Kidney (tissue), 14 donors: ENCODE measurements around the gene ZNF335. TPM values are rescaled to one million over a fixed set of nuclear protein-coding genes. Genes with fewer than 3 reads are reported as not detected.

Experiments used
- DNase-seq, 5 donors: peaks; one replicate each; pipeline ENCODE4 v3.0.0-alpha.2; 2013 to 2020
- FAIRE-seq: peaks from 2 replicates; lab custom pipeline; 2012; peaks lifted over from hg19 to GRCh38; lab: Jason Lieb, UNC
- H3K27ac ChIP-seq, 2 donors: one replicate each; pipeline ENCODE4 v1.7.0; 2013; ENCODE audit warnings: low read depth in 2 of 2, low read length in 2 of 2, inconsistent platforms in 1 of 2
- H3K27me3 ChIP-seq: one replicate; pipeline ENCODE4 v1.7.1; 2013; ENCODE audit warnings: low read length, inconsistent platforms; ENCODE audit not compliant: control insufficient read depth, insufficient read depth
- H3K36me3 ChIP-seq, 3 donors: one replicate each; pipeline versions ENCODE4 v1.7.0 to v1.7.1; 2013; ENCODE audit warnings: low read length in 3 of 3, control low read depth in 1 of 3, inconsistent platforms in 1 of 3; ENCODE audit not compliant: insufficient read depth in 3 of 3, control insufficient read depth in 2 of 3
- H3K4me1 ChIP-seq, 3 donors: one replicate each; pipeline versions ENCODE4 v1.7.0 to v1.7.1; 2013; ENCODE audit warnings: low read length in 3 of 3, inconsistent platforms in 1 of 3, low read depth in 1 of 3; ENCODE audit not compliant: control insufficient read depth in 2 of 3, insufficient read depth in 2 of 3
- H3K4me3 ChIP-seq, 3 donors: one replicate each; pipeline versions ENCODE4 v1.7.0 to v1.8.1; 2013; ENCODE audit warnings: low read length in 3 of 3, control low read depth in 1 of 3, inconsistent platforms in 1 of 3
- H3K9ac ChIP-seq, 3 donors: one replicate each; pipeline versions ENCODE4 v1.7.0 to v1.7.1; 2013; ENCODE audit warnings: low read length in 3 of 3, control low read depth in 1 of 3, inconsistent platforms in 1 of 3
- H3K9me3 ChIP-seq, 3 donors: one replicate each; pipeline versions ENCODE4 v1.7.0 to v1.7.1; 2013; ENCODE audit warnings: low read length in 3 of 3, control low read depth in 1 of 3, inconsistent platforms in 1 of 3; ENCODE audit not compliant: control insufficient read depth in 2 of 3, insufficient read depth in 1 of 3
- CTCF ChIP-seq: IDR thresholded peaks from 3 replicates; pipeline ENCODE4 v1.5.1; 2012; ENCODE audit warnings: mild to moderate bottlenecking, moderate library complexity, borderline replicate concordance; ENCODE audit not compliant: insufficient read depth; ENCODE audit errors: extremely low read depth
- intact Hi-C: fragments of 100-400 bp; cut with DNase I; formaldehyde crosslinking; loops from one replicate; pipeline ENCODE4 v1.11.1; 2022
- polyA plus RNA-seq: library from polyadenylated mRNA; stranded (reverse); fragments of 350-450 nt; fragmentation: Illumina TruSeq; extraction: RNeasy Lipid Tissue Mini Kit (QIAGEN cat#74804); gene quantifications from one replicate; pipeline ENCODE4 v1.2.3, GENCODE V29; 2014; ENCODE audit warnings: low read depth, low replicate concordance; ENCODE audit not compliant: insufficient read depth
- total RNA-seq: library from RNA; stranded (reverse); fragmentation: NEBNext Ultra II Directional; extraction: Animal tissue kit (Norgen Biotek cat#: 25700); gene quantifications from one replicate; pipeline ENCODE4 v1.2.1, GENCODE V29; 2021
- donor health status: control.
- donor health status: control.
- donor health status: control.
- donor health status: control.
- donor health status: control.
- donor health status: DM: yes; HTN: yes; CAD: no.
- donor health status: Normal renal cell carcinoma (clear cell type).

The ZNF335 gene
- total and polyA plus RNA-seq, 2 donors from 2014 or later = 5.7 to 22.3 TPM

GRCh38 chr20:45899046-45899835, 72.8 kb downstream of the ZNF335 start:
- H3K27me3 ChIP-seq = no peaks in the 10 kb centered on the region
- intact Hi-C loops = no loop called here
- FAIRE-seq (no peak), DNase-seq (peak in 1 of 5 donors; percentile 44)
- no peak overlapping the region for H3K27ac ChIP-seq
- no peaks in the 10 kb centered on the region for H3K4me1 ChIP-seq
- no peaks in the 10 kb centered on the region for H3K9me3 ChIP-seq
- H3K4me3 ChIP-seq = no peak overlapping the region
- H3K9ac ChIP-seq = no peak overlapping the region
- TF ChIP-seq CTCF = no peak
- H3K36me3 ChIP-seq = peaks cover 5 to 22% (median 18%) of the 10 kb centered on the region in 3 donors

Other genes with a start within 250 kb of the ZNF335 start
- gene SPINT4, start 249.9 kb downstream of the ZNF335 start, total RNA-seq = not detected
- gene SPINT4, start 249.9 kb downstream of the ZNF335 start, polyA plus RNA-seq = not detected
- 1.2 TPM for gene WFDC3, start 180.3 kb downstream of the ZNF335 start, total RNA-seq
- 7.7 TPM for gene WFDC3, start 180.3 kb downstream of the ZNF335 start, polyA plus RNA-seq
- gene DNTTIP1, start 180.2 kb downstream of the ZNF335 start, total RNA-seq = 26.4 TPM
- gene DNTTIP1, start 180.2 kb downstream of the ZNF335 start, polyA plus RNA-seq = 34.7 TPM
- 2.4 TPM for gene UBE2C, start 159.6 kb downstream of the ZNF335 start, total RNA-seq
- 2.0 TPM for gene UBE2C, start 159.6 kb downstream of the ZNF335 start, polyA plus RNA-seq
- not detected for gene TNNC2, start 144.9 kb downstream of the ZNF335 start, total RNA-seq
- gene TNNC2, start 144.9 kb downstream of the ZNF335 start, polyA plus RNA-seq = 1.9 TPM
- 23.2 TPM for gene SNX21, start 138.4 kb downstream of the ZNF335 start, total RNA-seq
- 35.6 TPM for gene SNX21, start 138.4 kb downstream of the ZNF335 start, polyA plus RNA-seq
- gene ACOT8, start 114.8 kb downstream of the ZNF335 start, total RNA-seq = 22.1 TPM
- gene ACOT8, start 114.8 kb downstream of the ZNF335 start, polyA plus RNA-seq = 71.0 TPM
- 3.2 TPM for gene ZSWIM3, start 114.6 kb downstream of the ZNF335 start, total RNA-seq
- gene ZSWIM3, start 114.6 kb downstream of the ZNF335 start, polyA plus RNA-seq = 2.6 TPM
- 13.1 TPM for gene ZSWIM1, start 91.0 kb downstream of the ZNF335 start, total RNA-seq
- 6.7 TPM for gene ZSWIM1, start 91.0 kb downstream of the ZNF335 start, polyA plus RNA-seq
- gene SPATA25, start 84.6 kb downstream of the ZNF335 start, total RNA-seq = 6.7 TPM
- gene SPATA25, start 84.6 kb downstream of the ZNF335 start, polyA plus RNA-seq = 6.7 TPM
- gene NEURL2, start 81.0 kb downstream of the ZNF335 start, total RNA-seq = 27.5 TPM
- gene NEURL2, start 81.0 kb downstream of the ZNF335 start, polyA plus RNA-seq = 37.3 TPM
- gene CTSA, start 80.9 kb downstream of the ZNF335 start, total RNA-seq = 180 TPM
- gene CTSA, start 80.9 kb downstream of the ZNF335 start, polyA plus RNA-seq = 408 TPM
- 345 TPM for gene PLTP, start 60.0 kb downstream of the ZNF335 start, total RNA-seq
- 790 TPM for gene PLTP, start 60.0 kb downstream of the ZNF335 start, polyA plus RNA-seq
- 43.1 TPM for gene PCIF1, start 37.5 kb downstream of the ZNF335 start, total RNA-seq
- 27.4 TPM for gene PCIF1, start 37.5 kb downstream of the ZNF335 start, polyA plus RNA-seq
- gene MMP9, start 36.7 kb upstream of the ZNF335 start, total RNA-seq = 6.6 TPM
- not detected for gene MMP9, start 36.7 kb upstream of the ZNF335 start, polyA plus RNA-seq
- 2.0 TPM for gene SLC12A5, start 57.0 kb upstream of the ZNF335 start, total RNA-seq
- 2.5 TPM for gene SLC12A5, start 57.0 kb upstream of the ZNF335 start, polyA plus RNA-seq
- gene NCOA5, start 117.8 kb upstream of the ZNF335 start, total RNA-seq = 28.3 TPM
- gene NCOA5, start 117.8 kb upstream of the ZNF335 start, polyA plus RNA-seq = 15.4 TPM
- 25.2 TPM for gene CD40, start 146.1 kb upstream of the ZNF335 start, total RNA-seq
- 15.7 TPM for gene CD40, start 146.1 kb upstream of the ZNF335 start, polyA plus RNA-seq